ENCODE results near the gene TEX22. TPM values are rescaled to one million over a fixed set of nuclear protein-coding genes. Genes with fewer than 3 reads are reported as not detected.

Gene TEX22
- total RNA-seq, 2 experiments from 2014 or later, result 1.2 to 2.2 TPM

DNA sequence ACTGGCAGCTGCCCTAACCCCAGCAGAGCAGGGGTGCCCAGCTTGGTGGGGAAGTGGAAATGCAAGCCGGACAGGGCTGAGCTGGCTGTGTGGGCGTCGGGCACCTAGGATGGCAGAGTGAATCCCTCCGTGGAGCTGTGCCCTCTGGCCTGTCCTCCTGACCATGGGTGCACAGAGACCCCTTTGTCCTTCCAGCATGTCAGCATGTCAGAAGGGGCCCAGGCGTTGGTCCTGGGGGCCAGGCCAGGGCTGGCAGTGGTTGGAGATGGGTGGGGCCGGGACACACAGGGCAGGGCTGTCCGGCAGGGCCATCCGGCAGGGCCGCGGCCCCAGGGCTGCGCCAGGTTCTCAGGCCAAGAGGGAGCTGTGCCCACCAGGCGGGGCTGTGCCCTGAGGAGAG lies 8.8 kb upstream of the TEX22 start:
- Mint-ChIP-seq H3K4me3 (no peak overlapping the region), H3K36me3 (ENCODE audit: low read depth) (no peaks in the 10 kb centered on the region), H3K4me1 (ENCODE audit: low read depth) (peaks cover 4% of the 10 kb centered on the region), H3K9me3 (no peaks in the 10 kb centered on the region), H3K27ac (no peak overlapping the region), H3K27me3 (no peaks in the 10 kb centered on the region)
- ATAC-seq (no peak), DNase-seq (no peak)
- intact Hi-C loops (cut with micrococcal nuclease), result no loop called here
- CTCF ChIA-PET, result interaction anchor here (0.9 to 1.4 kb wide), 5 partner anchors 14 to 148 kb away, joined by 3 to 4 read pairs (median 3); no protein-coding TSS in a partner anchor
- TF ChIP-seq, protein P1, sequence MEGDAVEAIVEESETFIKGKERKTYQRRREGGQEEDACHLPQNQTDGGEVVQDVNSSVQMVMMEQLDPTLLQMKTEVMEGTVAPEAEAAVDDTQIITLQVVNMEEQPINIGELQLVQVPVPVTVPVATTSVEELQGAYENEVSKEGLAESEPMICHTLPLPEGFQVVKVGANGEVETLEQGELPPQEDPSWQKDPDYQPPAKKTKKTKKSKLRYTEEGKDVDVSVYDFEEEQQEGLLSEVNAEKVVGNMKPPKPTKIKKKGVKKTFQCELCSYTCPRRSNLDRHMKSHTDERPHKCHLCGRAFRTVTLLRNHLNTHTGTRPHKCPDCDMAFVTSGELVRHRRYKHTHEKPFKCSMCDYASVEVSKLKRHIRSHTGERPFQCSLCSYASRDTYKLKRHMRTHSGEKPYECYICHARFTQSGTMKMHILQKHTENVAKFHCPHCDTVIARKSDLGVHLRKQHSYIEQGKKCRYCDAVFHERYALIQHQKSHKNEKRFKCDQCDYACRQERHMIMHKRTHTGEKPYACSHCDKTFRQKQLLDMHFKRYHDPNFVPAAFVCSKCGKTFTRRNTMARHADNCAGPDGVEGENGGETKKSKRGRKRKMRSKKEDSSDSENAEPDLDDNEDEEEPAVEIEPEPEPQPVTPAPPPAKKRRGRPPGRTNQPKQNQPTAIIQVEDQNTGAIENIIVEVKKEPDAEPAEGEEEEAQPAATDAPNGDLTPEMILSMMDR (IDR thresholded peaks at IDR 0.05), result no peak
- POLR2A ChIA-PET, result interaction anchor here (1.0 to 1.4 kb wide), 2 partner anchors 8 to 10 kb away, joined by 3 read pairs; no protein-coding TSS in a partner anchor

DNA sequence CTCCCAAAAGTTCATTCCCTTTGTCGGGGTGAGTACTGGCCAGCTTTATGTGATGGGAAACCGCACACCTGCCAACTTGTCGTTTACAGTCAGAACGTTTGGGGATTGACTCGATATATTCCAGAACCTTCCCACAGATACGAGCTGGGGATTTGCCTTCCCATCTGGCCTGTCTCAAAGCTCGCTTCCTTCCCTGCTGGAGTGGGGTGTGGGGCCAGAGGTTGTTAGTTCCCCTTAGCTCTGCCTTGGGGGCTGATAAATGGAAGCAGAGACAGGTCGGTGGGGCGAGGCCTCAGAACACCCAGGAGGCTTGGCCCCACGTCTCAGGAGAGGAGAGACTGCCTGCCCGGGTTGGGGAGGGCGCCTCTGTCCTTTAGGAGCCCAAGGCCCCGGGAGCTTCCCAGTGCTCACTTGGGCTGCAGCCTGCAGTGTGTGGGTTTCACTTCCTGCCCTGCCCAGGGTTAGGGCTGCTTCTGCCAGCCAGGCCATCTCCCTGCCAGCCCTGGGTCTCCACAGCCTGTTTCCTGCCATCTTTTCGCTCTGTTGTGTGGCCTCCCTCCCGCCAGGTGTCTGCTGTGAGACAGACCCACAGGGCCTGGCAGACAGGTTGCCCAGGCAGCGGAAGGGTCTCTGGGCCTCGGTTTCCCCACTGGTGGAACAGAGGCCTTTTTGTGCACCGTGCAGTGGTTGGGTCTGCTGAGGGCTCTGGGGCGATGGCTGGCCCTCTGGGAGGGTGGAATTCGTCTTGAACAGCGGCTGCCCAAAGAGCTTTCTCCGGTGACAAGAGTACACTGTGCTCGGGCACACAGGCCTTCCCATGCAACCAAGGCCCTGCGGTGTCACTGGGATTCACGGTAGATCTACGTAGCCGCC lies 8.1 kb upstream of the TEX22 start:
- DNase-seq, result no peak
- CTCF ChIA-PET, result interaction anchor here (0.9 to 1.4 kb wide), 5 partner anchors 14 to 148 kb away, joined by 3 to 4 read pairs (median 3); no protein-coding TSS in a partner anchor
- Mint-ChIP-seq H3K4me3 (no peak overlapping the region), H3K27ac (no peak overlapping the region), H3K4me1 (ENCODE audit: low read depth) (peaks cover 4% of the 10 kb centered on the region), H3K36me3 (ENCODE audit: low read depth) (no peaks in the 10 kb centered on the region), H3K9me3 (no peaks in the 10 kb centered on the region), H3K27me3 (no peaks in the 10 kb centered on the region)
- TF ChIP-seq, protein P1 (IDR thresholded peaks at IDR 0.05), result no peak
- ATAC-seq, result peak; percentile 27
- intact Hi-C loops (cut with micrococcal nuclease), result no loop called here
- POLR2A ChIA-PET, result interaction anchor here (1.0 to 1.4 kb wide), 2 partner anchors 7 to 9 kb away, joined by 3 read pairs; no protein-coding TSS in a partner anchor

DNA sequence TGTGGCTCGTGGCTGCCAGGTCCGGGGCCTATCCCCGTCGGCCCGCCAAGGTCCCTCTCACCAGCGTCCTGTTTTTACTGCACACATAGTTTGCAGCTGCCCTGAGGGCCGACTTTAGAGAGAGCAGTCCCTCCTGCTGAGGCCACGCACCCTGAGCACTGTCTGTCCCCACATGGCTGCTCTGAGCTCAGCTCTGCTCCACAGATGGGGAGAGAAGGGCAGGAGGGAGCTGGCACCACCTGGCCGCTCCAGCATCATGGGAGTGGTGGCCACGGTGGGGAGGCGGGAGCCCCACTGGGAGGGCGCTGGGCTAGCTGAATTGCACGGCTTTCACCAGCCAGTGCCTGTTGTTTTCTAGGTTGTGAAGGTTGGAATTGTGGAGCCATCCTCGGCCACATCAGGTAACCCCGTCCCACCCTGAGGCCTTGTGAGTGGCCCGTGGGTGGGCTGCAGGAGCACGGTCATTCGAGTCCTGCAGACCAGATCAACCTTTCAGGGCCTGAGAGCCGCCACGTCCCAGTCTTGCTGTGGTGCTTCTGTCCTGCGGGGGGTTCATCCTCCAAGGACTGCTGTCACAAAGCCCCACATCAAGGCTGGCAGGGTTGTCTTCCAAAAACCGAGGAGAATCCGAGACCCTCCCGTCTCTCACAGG lies 7.4 kb upstream of the TEX22 start:
- Mint-ChIP-seq H3K27me3 (no peaks in the 10 kb centered on the region), H3K36me3 (ENCODE audit: low read depth) (no peaks in the 10 kb centered on the region), H3K27ac (no peak overlapping the region), H3K4me1 (ENCODE audit: low read depth) (peaks cover 4% of the 10 kb centered on the region), H3K9me3 (no peaks in the 10 kb centered on the region), H3K4me3 (no peak overlapping the region)
- POLR2A ChIA-PET, result interaction anchor here (1.4 kb wide), 1 partner anchor 8 kb away, joined by 3 read pairs; no protein-coding TSS in a partner anchor
- DNase-seq, result no peak
- CTCF ChIA-PET, result interaction anchor here (1.4 kb wide), 1 partner anchor 13 kb away, joined by 3 read pairs; no protein-coding TSS in a partner anchor
- TF ChIP-seq, protein P1 (IDR thresholded peaks at IDR 0.05), result no peak
- ATAC-seq, result no peak
- intact Hi-C loops (cut with micrococcal nuclease), result no loop called here

DNA sequence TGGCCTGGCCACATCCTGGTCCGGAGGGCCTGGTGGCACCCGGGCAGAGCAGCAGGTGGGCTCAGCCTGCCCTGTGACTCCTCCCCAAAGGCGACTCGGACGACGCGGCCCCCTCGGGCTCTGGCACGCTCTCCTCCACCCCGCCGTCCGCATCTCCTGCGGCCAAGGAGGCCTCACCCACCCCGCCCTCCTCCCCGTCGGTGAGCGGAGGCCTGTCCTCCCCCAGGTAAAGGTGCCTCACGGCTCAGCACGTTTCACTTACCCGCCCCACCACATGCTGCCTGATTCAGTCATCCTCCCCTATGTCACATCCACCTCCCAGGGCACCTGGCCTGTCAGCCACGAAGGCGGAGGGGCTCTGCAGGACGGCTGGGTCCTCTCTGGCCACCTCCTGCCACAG lies 6.8 kb upstream of the TEX22 start:
- Mint-ChIP-seq H3K27me3 (no peaks in the 10 kb centered on the region), H3K9me3 (no peaks in the 10 kb centered on the region), H3K36me3 (ENCODE audit: low read depth) (no peaks in the 10 kb centered on the region), H3K4me1 (ENCODE audit: low read depth) (peaks cover 4% of the 10 kb centered on the region), H3K4me3 (no peak overlapping the region), H3K27ac (no peak overlapping the region)
- ATAC-seq (no peak), DNase-seq (no peak)
- TF ChIP-seq, protein P1 (IDR thresholded peaks at IDR 0.05), result no peak
- CTCF ChIA-PET, result no interaction called here
- intact Hi-C loops (cut with micrococcal nuclease), result no loop called here
- POLR2A ChIA-PET, result no interaction called here
